LNCaP clone FGC (cell line): ENCODE results near the gene NUTM1.
A peak's percentile ranks its signal among the peaks of the same experiment; 100 is the strongest.

Experiments used
- DNase-seq: peaks from one replicate; pipeline ENCODE4 v3.0.0-alpha.2; 2011; ENCODE audit warnings: low read depth
- H3K4me3 ChIP-seq: 2 replicates; pipeline ENCODE4 v1.5.1; 2011; ENCODE audit warnings: mild to moderate bottlenecking, low read depth, low read length, control low read depth
- CTCF ChIP-seq: IDR thresholded peaks from 2 replicates; pipeline ENCODE4 v1.5.1; 2012; ENCODE audit warnings: mild to moderate bottlenecking; ENCODE audit not compliant: control insufficient read depth, insufficient read depth; ENCODE audit errors: extremely low read depth

The NUTM1 gene

GRCh38 chr15:34314491-34315490 is 28.3 kb upstream of the NUTM1 start:
- no peak for TF ChIP-seq CTCF
- H3K4me3 ChIP-seq: no peak overlapping the region
- no peak for DNase-seq

- peak; percentile 49 for DNase-seq
- peak overlapping the region; percentile 56 for H3K4me3 ChIP-seq
Measured at GRCh38 chr15:34318277-34319079, 24.6 kb upstream of the NUTM1 start.

GRCh38 chr15:34323217-34323616 is 19.9 kb upstream of the NUTM1 start:
- no peak overlapping the region for H3K4me3 ChIP-seq
- TF ChIP-seq CTCF: no peak
- DNase-seq: no peak

More at GRCh38 chr15:34318277-34319079, 24.6 kb upstream of the NUTM1 start:
- no peak for TF ChIP-seq CTCF

- H3K4me3 ChIP-seq: no peak overlapping the region
- no peak for DNase-seq
- TF ChIP-seq CTCF: no peak
Measured at GRCh38 chr15:34324933-34325332, 18.2 kb upstream of the NUTM1 start.

- no peak overlapping the region for H3K4me3 ChIP-seq
- DNase-seq: no peak
- TF ChIP-seq CTCF: no peak
Measured at GRCh38 chr15:34325368-34325767, 17.7 kb upstream of the NUTM1 start.

GRCh38 chr15:34327906-34328305 is 15.2 kb upstream of the NUTM1 start:
- DNase-seq: no peak
- TF ChIP-seq CTCF: no peak
- no peak overlapping the region for H3K4me3 ChIP-seq
